ENCODE measurements around the gene FILIP1.

DNA sequence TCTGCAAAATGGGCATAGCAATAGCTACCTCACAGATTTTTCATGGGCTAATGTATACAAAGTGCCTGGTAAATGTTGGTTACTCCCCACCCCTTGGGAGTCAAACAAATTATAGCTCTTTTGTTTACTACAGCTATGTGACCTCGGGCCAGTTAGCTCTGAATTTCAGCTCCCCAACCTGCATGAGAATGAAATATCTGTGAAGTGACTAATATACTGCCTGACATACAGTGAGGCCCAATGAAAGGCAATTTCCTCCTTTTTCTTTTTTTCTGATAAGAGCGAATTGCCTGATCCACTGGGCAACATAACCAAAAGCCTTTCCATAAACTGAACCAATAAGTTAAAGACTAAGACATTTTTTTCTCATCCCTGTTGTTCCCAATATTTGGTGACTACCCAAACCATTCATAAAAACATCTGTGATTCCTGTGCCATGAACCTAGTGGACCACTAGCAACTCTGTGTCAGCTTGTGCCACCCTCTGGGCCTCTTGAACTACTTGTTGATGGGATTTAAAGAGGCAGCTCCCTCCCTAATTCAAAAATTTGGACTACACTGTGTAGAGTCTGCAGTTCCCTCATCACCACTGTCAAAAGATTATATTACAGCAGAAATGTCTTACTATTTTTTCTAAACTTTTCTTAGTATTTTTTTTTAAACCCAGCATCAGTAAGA, 117.1 kb downstream of the FILIP1 start:
- TF ChIP-seq POLR2A (IDR thresholded peaks at IDR 0.05; ENCODE audit: low read depth) (no peak), CTCF (IDR thresholded peaks at IDR 0.05) (no peak)
